ENCODE measurements around the gene VPS8. TPM values are rescaled to one million over a fixed set of nuclear protein-coding genes. Genes with fewer than 3 reads are reported as not detected.

The VPS8 gene
- total RNA-seq, 1 experiment from 2014 or later = 37.6 TPM

DNA sequence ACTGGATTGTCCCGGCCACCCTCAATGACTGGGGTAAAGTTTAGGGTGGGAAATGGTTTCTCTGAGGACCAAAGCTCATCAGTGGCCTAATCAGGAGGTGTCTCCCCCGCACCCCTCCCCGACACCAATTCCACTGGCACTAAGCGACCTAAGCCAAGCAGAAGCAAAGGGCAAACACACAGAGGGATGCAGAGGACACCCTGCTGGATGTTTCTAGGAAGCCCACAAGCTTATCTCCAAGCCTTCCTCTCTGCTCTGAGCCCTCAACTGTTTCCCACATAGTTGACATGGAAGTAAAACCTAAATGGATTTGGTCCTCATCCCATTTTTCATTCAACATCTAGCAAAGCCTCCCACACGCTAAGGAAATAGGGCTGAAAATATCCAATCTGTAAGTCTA is 272.4 kb downstream of the VPS8 start:
- Histone ChIP-seq H3K79me2 (ENCODE audit: insufficient read depth, low read length) (no peaks in the 10 kb centered on the region), H3K27me3 (ENCODE audit: insufficient read depth, low read length) (peaks cover 6% of the 10 kb centered on the region; the same call in 1 of the 2 replicates), H2AFZ (ENCODE audit: low read depth, low read length, poor library complexity, severe bottlenecking) (no peak overlapping the region), H3K27ac (ENCODE audit: low read depth, low read length) (no peak overlapping the region), H4K20me1 (ENCODE audit: insufficient read depth) (no peaks in the 10 kb centered on the region), H3K9ac (ENCODE audit: low read length) (no peak overlapping the region), H3K9me3 (ENCODE audit: control insufficient read depth in 1 of 2, insufficient read depth in 1 of 2, low read depth in 1 of 2, low read length in 2 of 2) (no peaks in the 10 kb centered on the region), H3K4me3 (replicated peaks in 1 of 2; ENCODE audit: low read depth in 1 of 2, low read length in 2 of 2) (no peak overlapping the region), H3K9me2 (ENCODE audit: insufficient read depth) (no peaks in the 10 kb centered on the region), H3K4me2 (ENCODE audit: low read length) (no peak overlapping the region), H3K36me3 (ENCODE audit: control insufficient read depth in 1 of 2, insufficient read depth in 2 of 2, low read length in 2 of 2) (no peaks in the 10 kb centered on the region), H3K4me1 (ENCODE audit: control insufficient read depth in 1 of 2, insufficient read depth in 2 of 2, low read length in 2 of 2) (no peaks in the 10 kb centered on the region)
- no TSS peak for BruUV-seq (replicated peaks)
- intact Hi-C loops (cut with micrococcal nuclease) = no loop called here
- TF ChIP-seq EGR1 (IDR thresholded peaks at IDR 0.05; ENCODE audit: low read depth) (no peak), ZNF274 (IDR thresholded peaks at IDR 0.05; ENCODE audit: low read depth, low read length) (no peak), RAD21 (IDR thresholded peaks at IDR 0.05; ENCODE audit: low read depth) (no peak)
- DNase-seq (ENCODE audit: low read depth, low spot score) (no peak), ATAC-seq (no peak)
- ChIA-PET POLR2A (no interaction called here), CTCF (no interaction called here), RAD21 (ENCODE audit: low non-redundant PET in 1 of 2, low total read pairs in 2 of 2, uncharacterized antibody in 2 of 2, unreplicated experiment in 2 of 2) (no interaction called here)

DNA sequence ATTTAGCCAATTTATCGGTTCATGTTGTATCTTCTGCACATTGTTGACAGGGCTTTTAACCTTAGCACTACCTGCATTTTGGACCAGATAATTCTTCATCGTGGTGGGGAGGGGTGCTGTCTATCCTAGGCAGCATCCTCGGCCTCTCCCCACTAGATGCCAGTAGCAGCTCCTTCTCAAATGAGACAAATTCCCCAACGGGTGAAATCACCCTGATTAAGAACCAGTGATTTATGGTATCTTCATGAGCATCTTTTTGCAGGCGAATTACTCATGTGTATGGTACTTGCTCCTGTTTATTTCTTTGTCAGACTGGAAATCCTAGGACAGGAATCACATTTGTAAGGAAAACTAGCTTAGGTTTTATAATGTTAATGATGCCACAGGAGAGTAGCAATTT is 272.9 kb downstream of the VPS8 start:
- intact Hi-C loops (cut with micrococcal nuclease) = no loop called here
- Histone ChIP-seq H3K27ac (ENCODE audit: low read depth, low read length) (no peak overlapping the region), H3K27me3 (ENCODE audit: insufficient read depth, low read length) (peaks cover 6% of the 10 kb centered on the region; the same call in 1 of the 2 replicates), H2AFZ (ENCODE audit: low read depth, low read length, poor library complexity, severe bottlenecking) (no peak overlapping the region), H3K79me2 (ENCODE audit: insufficient read depth, low read length) (no peaks in the 10 kb centered on the region), H3K9ac (ENCODE audit: low read length) (no peak overlapping the region), H3K9me2 (ENCODE audit: insufficient read depth) (no peaks in the 10 kb centered on the region), H3K4me2 (ENCODE audit: low read length) (no peak overlapping the region), H4K20me1 (ENCODE audit: insufficient read depth) (no peaks in the 10 kb centered on the region), H3K9me3 (ENCODE audit: control insufficient read depth in 1 of 2, insufficient read depth in 1 of 2, low read depth in 1 of 2, low read length in 2 of 2) (no peaks in the 10 kb centered on the region), H3K4me3 (replicated peaks in 1 of 2; ENCODE audit: low read depth in 1 of 2, low read length in 2 of 2) (no peak overlapping the region), H3K36me3 (ENCODE audit: control insufficient read depth in 1 of 2, insufficient read depth in 2 of 2, low read length in 2 of 2) (no peaks in the 10 kb centered on the region), H3K4me1 (ENCODE audit: control insufficient read depth in 1 of 2, insufficient read depth in 2 of 2, low read length in 2 of 2) (no peaks in the 10 kb centered on the region)
- ATAC-seq (no peak), DNase-seq (ENCODE audit: low read depth, low spot score) (no peak)
- no TSS peak for BruUV-seq (replicated peaks)
- ChIA-PET POLR2A (no interaction called here), RAD21 (ENCODE audit: low non-redundant PET in 1 of 2, low total read pairs in 2 of 2, uncharacterized antibody in 2 of 2, unreplicated experiment in 2 of 2) (no interaction called here), CTCF (no interaction called here)
- TF ChIP-seq SRF (IDR thresholded peaks at IDR 0.05; ENCODE audit: low read depth) (no peak), RAD21 (IDR thresholded peaks at IDR 0.05; ENCODE audit: low read depth) (no peak), CEBPB (IDR thresholded peaks at IDR 0.05; ENCODE audit: low read depth) (no peak), SIN3A (IDR thresholded peaks at IDR 0.05; ENCODE audit: low read depth) (no peak), SP1 (IDR thresholded peaks at IDR 0.05; ENCODE audit: low read depth) (no peak), FOSL1 (IDR thresholded peaks at IDR 0.05; ENCODE audit: low read depth) (no peak), EZH2phosphoT487 (IDR thresholded peaks at IDR 0.05; ENCODE audit: borderline replicate concordance) (no peak), JUND (IDR thresholded peaks at IDR 0.05) (no peak), CBX3 (IDR thresholded peaks at IDR 0.05; ENCODE audit: low read depth) (no peak), EGR1 (IDR thresholded peaks at IDR 0.05; ENCODE audit: low read depth) (no peak)
- TF ChIP-seq, protein P1, sequence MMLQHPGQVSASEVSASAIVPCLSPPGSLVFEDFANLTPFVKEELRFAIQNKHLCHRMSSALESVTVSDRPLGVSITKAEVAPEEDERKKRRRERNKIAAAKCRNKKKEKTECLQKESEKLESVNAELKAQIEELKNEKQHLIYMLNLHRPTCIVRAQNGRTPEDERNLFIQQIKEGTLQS (IDR thresholded peaks at IDR 0.05) = no peak
- TF ChIP-seq, protein P2, sequence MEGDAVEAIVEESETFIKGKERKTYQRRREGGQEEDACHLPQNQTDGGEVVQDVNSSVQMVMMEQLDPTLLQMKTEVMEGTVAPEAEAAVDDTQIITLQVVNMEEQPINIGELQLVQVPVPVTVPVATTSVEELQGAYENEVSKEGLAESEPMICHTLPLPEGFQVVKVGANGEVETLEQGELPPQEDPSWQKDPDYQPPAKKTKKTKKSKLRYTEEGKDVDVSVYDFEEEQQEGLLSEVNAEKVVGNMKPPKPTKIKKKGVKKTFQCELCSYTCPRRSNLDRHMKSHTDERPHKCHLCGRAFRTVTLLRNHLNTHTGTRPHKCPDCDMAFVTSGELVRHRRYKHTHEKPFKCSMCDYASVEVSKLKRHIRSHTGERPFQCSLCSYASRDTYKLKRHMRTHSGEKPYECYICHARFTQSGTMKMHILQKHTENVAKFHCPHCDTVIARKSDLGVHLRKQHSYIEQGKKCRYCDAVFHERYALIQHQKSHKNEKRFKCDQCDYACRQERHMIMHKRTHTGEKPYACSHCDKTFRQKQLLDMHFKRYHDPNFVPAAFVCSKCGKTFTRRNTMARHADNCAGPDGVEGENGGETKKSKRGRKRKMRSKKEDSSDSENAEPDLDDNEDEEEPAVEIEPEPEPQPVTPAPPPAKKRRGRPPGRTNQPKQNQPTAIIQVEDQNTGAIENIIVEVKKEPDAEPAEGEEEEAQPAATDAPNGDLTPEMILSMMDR (IDR thresholded peaks at IDR 0.05 in 2 of 3, conservative IDR thresholded peaks at IDR 0.05 in 1 of 3; ENCODE audit: borderline replicate concordance in 1 of 3, insufficient read depth in 1 of 3, low read depth in 2 of 3, low read length in 2 of 3) = no peak
- TF ChIP-seq, protein P3, sequence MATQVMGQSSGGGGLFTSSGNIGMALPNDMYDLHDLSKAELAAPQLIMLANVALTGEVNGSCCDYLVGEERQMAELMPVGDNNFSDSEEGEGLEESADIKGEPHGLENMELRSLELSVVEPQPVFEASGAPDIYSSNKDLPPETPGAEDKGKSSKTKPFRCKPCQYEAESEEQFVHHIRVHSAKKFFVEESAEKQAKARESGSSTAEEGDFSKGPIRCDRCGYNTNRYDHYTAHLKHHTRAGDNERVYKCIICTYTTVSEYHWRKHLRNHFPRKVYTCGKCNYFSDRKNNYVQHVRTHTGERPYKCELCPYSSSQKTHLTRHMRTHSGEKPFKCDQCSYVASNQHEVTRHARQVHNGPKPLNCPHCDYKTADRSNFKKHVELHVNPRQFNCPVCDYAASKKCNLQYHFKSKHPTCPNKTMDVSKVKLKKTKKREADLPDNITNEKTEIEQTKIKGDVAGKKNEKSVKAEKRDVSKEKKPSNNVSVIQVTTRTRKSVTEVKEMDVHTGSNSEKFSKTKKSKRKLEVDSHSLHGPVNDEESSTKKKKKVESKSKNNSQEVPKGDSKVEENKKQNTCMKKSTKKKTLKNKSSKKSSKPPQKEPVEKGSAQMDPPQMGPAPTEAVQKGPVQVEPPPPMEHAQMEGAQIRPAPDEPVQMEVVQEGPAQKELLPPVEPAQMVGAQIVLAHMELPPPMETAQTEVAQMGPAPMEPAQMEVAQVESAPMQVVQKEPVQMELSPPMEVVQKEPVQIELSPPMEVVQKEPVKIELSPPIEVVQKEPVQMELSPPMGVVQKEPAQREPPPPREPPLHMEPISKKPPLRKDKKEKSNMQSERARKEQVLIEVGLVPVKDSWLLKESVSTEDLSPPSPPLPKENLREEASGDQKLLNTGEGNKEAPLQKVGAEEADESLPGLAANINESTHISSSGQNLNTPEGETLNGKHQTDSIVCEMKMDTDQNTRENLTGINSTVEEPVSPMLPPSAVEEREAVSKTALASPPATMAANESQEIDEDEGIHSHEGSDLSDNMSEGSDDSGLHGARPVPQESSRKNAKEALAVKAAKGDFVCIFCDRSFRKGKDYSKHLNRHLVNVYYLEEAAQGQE (IDR thresholded peaks at IDR 0.05; ENCODE audit: low read depth) = no peak

Data from HCT116 (cell line).